DOHH2 (cell line): ENCODE results near the gene TNFAIP8L3.
A peak's percentile ranks its signal among the peaks of the same experiment; 100 is the strongest.

Experiments used
- H3F3A ChIP-seq: fragments of 200-600 bp; sonication (generic), shearing (Covaris generic); 2 replicates; pipeline ENCODE4 v1.6.0; 2016; ENCODE audit warnings: antibody characterized with exemption, mild to moderate bottlenecking; ENCODE audit not compliant: control insufficient read depth, insufficient read depth
- H3K27ac ChIP-seq: fragments of 200-600 bp; sonication (generic); 2 replicates; pipeline ENCODE4 v1.5.1; 2014; ENCODE audit warnings: low read depth, mild to moderate bottlenecking, low read length, moderate library complexity
- H3K27me3 ChIP-seq: fragments of 200-600 bp; sonication (generic); 2 replicates; pipeline ENCODE4 v1.6.1; 2014; ENCODE audit warnings: mild to moderate bottlenecking, low read length, mixed read lengths; ENCODE audit not compliant: control insufficient read depth
- H3K36me3 ChIP-seq: fragments of 200-600 bp; sonication (generic); 2 replicates; pipeline ENCODE4 v1.6.1; 2014; ENCODE audit warnings: mild to moderate bottlenecking, low read length, moderate library complexity, mixed read lengths; ENCODE audit not compliant: control insufficient read depth
- H3K4me1 ChIP-seq: fragments of 200-600 bp; sonication (generic); 2 replicates; pipeline ENCODE4 v1.6.1; 2014; ENCODE audit warnings: mild to moderate bottlenecking, low read length, mixed read lengths; ENCODE audit not compliant: control insufficient read depth
- H3K4me2 ChIP-seq: fragments of 200-600 bp; sonication (generic); 2 replicates; pipeline ENCODE4 v1.6.0; 2014; ENCODE audit warnings: mild to moderate bottlenecking, low read length, moderate library complexity
- H3K4me3 ChIP-seq: fragments of 200-600 bp; sonication (generic); 2 replicates; pipeline ENCODE4 v1.5.1; 2014; ENCODE audit warnings: mild to moderate bottlenecking, low read length, mixed read lengths
- H3K79me2 ChIP-seq: fragments of 200-600 bp; sonication (generic); 2 replicates; pipeline ENCODE4 v1.6.1; 2014; ENCODE audit warnings: mild to moderate bottlenecking, low read length, mixed read lengths; ENCODE audit not compliant: control insufficient read depth
- H3K9me2 ChIP-seq: fragments of 200-600 bp; sonication (generic); replicated peaks from 2 replicates; pipeline ENCODE4 v1.6.1; 2014; ENCODE audit warnings: mild to moderate bottlenecking, low read length, mixed read lengths; ENCODE audit not compliant: control insufficient read depth
- H3K9me3 ChIP-seq: fragments of 200-600 bp; sonication (generic); 2 replicates; pipeline ENCODE4 v1.6.1; 2014; ENCODE audit warnings: antibody characterized with exemption, low read length, mixed read lengths; ENCODE audit not compliant: control insufficient read depth, insufficient read depth
- H4K20me1 ChIP-seq: fragments of 200-600 bp; sonication (generic); 2 replicates; pipeline ENCODE4 v1.6.0; 2014; ENCODE audit warnings: low read depth, mild to moderate bottlenecking, antibody characterized with exemption, low read length, moderate library complexity; ENCODE audit not compliant: control insufficient read depth, insufficient read depth
- CTCF ChIP-seq: fragments of 200-600 bp; sonication (generic); IDR thresholded peaks from one replicate; pipeline ENCODE4 v1.5.1; 2014; ENCODE audit warnings: antibody characterized with exemption, mild to moderate bottlenecking, low read depth, low read length; ENCODE audit not compliant: poor library complexity, severe bottlenecking
- EZH2phosphoT487 ChIP-seq: fragments of 200-600 bp; sonication (generic); IDR thresholded peaks from 2 replicates; pipeline ENCODE4 v1.6.1; 2017; ENCODE audit warnings: borderline replicate concordance, mild to moderate bottlenecking, antibody characterized with exemption, low read length, moderate library complexity, mixed read lengths

The TNFAIP8L3 gene

GRCh38 chr15:51079226-51079625, 15.5 kb downstream of the TNFAIP8L3 start:
- Histone ChIP-seq H3K9me3 (no peaks in the 10 kb centered on the region), H3K79me2 (no peaks in the 10 kb centered on the region), H3K27me3 (0 out of 2 replicates have a peak, but pooled peaks cover 4% of the 10 kb centered on the region), H3K9me2 (no peaks in the 10 kb centered on the region), H3K4me1 (peaks cover 13% of the 10 kb centered on the region), H3K27ac (no peak overlapping the region), H3K4me2 (no peak overlapping the region), H4K20me1 (no peaks in the 10 kb centered on the region), H3K4me3 (no peak overlapping the region), H3K36me3 (no peaks in the 10 kb centered on the region), H3F3A (no peaks in the 10 kb centered on the region)
- no peak for TF ChIP-seq EZH2phosphoT487

GRCh38 chr15:51077221-51078153, 17.2 kb downstream of the TNFAIP8L3 start:
- Histone ChIP-seq H3K4me3 (peak overlapping the region; percentile 60), H3K4me1 (peaks cover 13% of the 10 kb centered on the region)

GRCh38 chr15:51076524-51077220, 18.0 kb downstream of the TNFAIP8L3 start:
- TF ChIP-seq EZH2phosphoT487 = no peak
- no peak for TF ChIP-seq CTCF
- H3K4me2 ChIP-seq = peak overlapping the region; percentile 62
- H3K9me3 ChIP-seq = no peaks in the 10 kb centered on the region
- peak overlapping the region; percentile 60 for H3K4me3 ChIP-seq
- no peaks in the 10 kb centered on the region for H4K20me1 ChIP-seq
- H3K27ac ChIP-seq = no peak overlapping the region
- H3F3A ChIP-seq = no peaks in the 10 kb centered on the region
- no peaks in the 10 kb centered on the region for H3K36me3 ChIP-seq
- no peaks in the 10 kb centered on the region for H3K9me2 ChIP-seq
- peaks cover 13% of the 10 kb centered on the region for H3K4me1 ChIP-seq
- 0 out of 2 replicates have a peak, but pooled peaks cover 4% of the 10 kb centered on the region for H3K27me3 ChIP-seq
- H3K79me2 ChIP-seq = no peaks in the 10 kb centered on the region

More at GRCh38 chr15:51077221-51078153, 17.2 kb downstream of the TNFAIP8L3 start:
- H3K27ac ChIP-seq = no peak overlapping the region
- H3K4me2 ChIP-seq = peak overlapping the region; percentile 62
- no peaks in the 10 kb centered on the region for H3K9me2 ChIP-seq
- TF ChIP-seq EZH2phosphoT487 (no peak), CTCF (no peak)
- H3K79me2 ChIP-seq = no peaks in the 10 kb centered on the region
- no peaks in the 10 kb centered on the region for H3K9me3 ChIP-seq
- no peaks in the 10 kb centered on the region for H4K20me1 ChIP-seq
- H3K36me3 ChIP-seq = no peaks in the 10 kb centered on the region
- H3K27me3 ChIP-seq = 0 out of 2 replicates have a peak, but pooled peaks cover 4% of the 10 kb centered on the region
- H3F3A ChIP-seq = no peaks in the 10 kb centered on the region
